Measurements from ENCODE around the gene PXDC1.

DNA sequence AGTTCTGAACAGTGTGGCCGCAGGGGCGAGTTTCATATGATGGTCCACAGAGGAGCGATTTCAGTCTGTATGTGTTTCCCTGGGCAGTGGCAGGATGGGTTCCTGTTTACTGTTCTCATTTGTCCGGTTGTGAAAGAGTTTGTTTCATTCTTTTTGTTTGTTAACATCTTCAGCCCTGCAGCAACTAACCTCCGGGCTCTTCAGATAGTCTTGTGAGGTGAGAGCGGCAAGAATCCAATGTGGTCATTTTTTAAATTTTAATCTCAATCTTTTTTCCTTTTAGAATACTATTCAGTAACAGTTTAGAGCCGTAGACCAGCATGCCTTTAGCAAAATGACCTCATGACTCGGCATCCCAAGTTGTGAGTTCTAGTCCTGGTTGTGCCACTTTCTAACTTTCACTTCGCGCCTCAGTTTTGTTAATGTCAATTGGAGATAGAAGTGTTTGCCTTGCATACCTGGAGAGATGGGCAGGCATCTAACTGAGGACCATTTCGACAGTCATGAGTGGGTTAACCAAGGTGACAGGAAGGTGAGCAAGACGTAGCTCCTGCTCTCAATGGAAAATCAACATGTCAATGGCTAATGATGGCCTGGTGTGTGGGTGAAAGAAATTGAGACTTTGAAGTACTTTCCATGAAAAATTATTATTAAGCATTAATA, 38.5 kb upstream of the PXDC1 start:
- TF ChIP-seq, protein P1, sequence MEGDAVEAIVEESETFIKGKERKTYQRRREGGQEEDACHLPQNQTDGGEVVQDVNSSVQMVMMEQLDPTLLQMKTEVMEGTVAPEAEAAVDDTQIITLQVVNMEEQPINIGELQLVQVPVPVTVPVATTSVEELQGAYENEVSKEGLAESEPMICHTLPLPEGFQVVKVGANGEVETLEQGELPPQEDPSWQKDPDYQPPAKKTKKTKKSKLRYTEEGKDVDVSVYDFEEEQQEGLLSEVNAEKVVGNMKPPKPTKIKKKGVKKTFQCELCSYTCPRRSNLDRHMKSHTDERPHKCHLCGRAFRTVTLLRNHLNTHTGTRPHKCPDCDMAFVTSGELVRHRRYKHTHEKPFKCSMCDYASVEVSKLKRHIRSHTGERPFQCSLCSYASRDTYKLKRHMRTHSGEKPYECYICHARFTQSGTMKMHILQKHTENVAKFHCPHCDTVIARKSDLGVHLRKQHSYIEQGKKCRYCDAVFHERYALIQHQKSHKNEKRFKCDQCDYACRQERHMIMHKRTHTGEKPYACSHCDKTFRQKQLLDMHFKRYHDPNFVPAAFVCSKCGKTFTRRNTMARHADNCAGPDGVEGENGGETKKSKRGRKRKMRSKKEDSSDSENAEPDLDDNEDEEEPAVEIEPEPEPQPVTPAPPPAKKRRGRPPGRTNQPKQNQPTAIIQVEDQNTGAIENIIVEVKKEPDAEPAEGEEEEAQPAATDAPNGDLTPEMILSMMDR (IDR thresholded peaks at IDR 0.05 in 8 of 11, conservative IDR thresholded peaks at IDR 0.05 in 3 of 11) = no peak
- TF ChIP-seq POLR2AphosphoS5 (IDR thresholded peaks at IDR 0.05) (no peak), POLR2A (IDR thresholded peaks at IDR 0.05) (no peak)
